C4-2B (cell line): Measurements from ENCODE around the gene ERVK3-1.

Experiments used
- CTCF ChIP-seq: fragments of 450-650 bp; conservative IDR thresholded peaks from 2 replicates; pipeline ENCODE4 v1.5.1; 2017; ENCODE audit warnings: mild to moderate bottlenecking
- ZFX ChIP-seq: fragments of 450-650 bp; IDR thresholded peaks from 2 replicates; pipeline ENCODE4 v1.6.1; 2017

GRCh38 chr19:58274771-58275201 lies 30.4 kb upstream of the ERVK3-1 start:
- TF ChIP-seq CTCF (no peak), ZFX (no peak)
